Keratinocyte (primary cell): ENCODE results near the gene MIB1. TPM values are rescaled to one million over a fixed set of nuclear protein-coding genes. Genes with fewer than 3 reads are reported as not detected.

Experiments
- DNase-seq: peaks from one replicate; pipeline ENCODE4 v3.0.0-alpha.2; 2011; ENCODE audit warnings: low read depth, missing footprints, low spot score
- FAIRE-seq: peaks from 2 replicates; lab custom pipeline; 2011; peaks lifted over from hg19 to GRCh38; lab: Jason Lieb, UNC
- H2AFZ ChIP-seq: 2 replicates; pipeline ENCODE4 v1.6.0; 2012; ENCODE audit warnings: low read length, control low read depth, inconsistent platforms; ENCODE audit not compliant: control insufficient read depth
- H3K27ac ChIP-seq: 2 replicates; pipeline ENCODE4 v1.5.1; 2011; ENCODE audit warnings: low read length; ENCODE audit not compliant: control insufficient read depth, insufficient read depth
- H3K27me3 ChIP-seq: 3 replicates; pipeline ENCODE4 v1.6.0; 2011; ENCODE audit warnings: low read length; ENCODE audit not compliant: control insufficient read depth, insufficient read depth; ENCODE audit errors: extremely low read depth
- H3K36me3 ChIP-seq, 2 experiments: 2 replicates in 1 of 2; 3 replicates in 1 of 2; pipeline ENCODE4 v1.5.1; 2011; ENCODE audit warnings: low read length in 2 of 2, mild to moderate bottlenecking in 1 of 2; ENCODE audit not compliant: control insufficient read depth in 2 of 2, insufficient read depth in 2 of 2; ENCODE audit errors: extremely low read depth in 1 of 2
- H3K4me1 ChIP-seq: 3 replicates; pipeline ENCODE4 v1.5.1; 2011; ENCODE audit warnings: low read length; ENCODE audit not compliant: control insufficient read depth, insufficient read depth; ENCODE audit errors: extremely low read depth
- H3K4me2 ChIP-seq: 3 replicates; pipeline ENCODE4 v1.6.0; 2011; ENCODE audit warnings: low read depth, low read length; ENCODE audit not compliant: control insufficient read depth, insufficient read depth; ENCODE audit errors: extremely low read depth
- H3K4me3 ChIP-seq, 3 experiments: fragments of 200-600 bp in 1 of 3; sonication (generic) in 1 of 3; 2 replicates in 2 of 3; 3 replicates in 1 of 3; pipeline ENCODE4 v1.5.1; 2011 to 2016; ENCODE audit warnings: low read length in 3 of 3, mild to moderate bottlenecking in 3 of 3, control low read depth in 2 of 3, inconsistent platforms in 1 of 3, low read depth in 1 of 3, mixed read lengths in 1 of 3, mixed run types in 1 of 3, moderate library complexity in 1 of 3; ENCODE audit not compliant: control insufficient read depth in 2 of 3, insufficient read depth in 2 of 3; ENCODE audit errors: extremely low read depth in 1 of 3
- H3K79me2 ChIP-seq: 2 replicates; pipeline ENCODE4 v1.6.0; 2012; ENCODE audit warnings: low read length; ENCODE audit not compliant: control insufficient read depth, insufficient read depth
- H3K9ac ChIP-seq: 3 replicates; pipeline ENCODE4 v1.6.0; 2011; ENCODE audit warnings: low read length; ENCODE audit not compliant: control insufficient read depth, insufficient read depth; ENCODE audit errors: extremely low read depth
- H3K9me1 ChIP-seq: 3 replicates; pipeline ENCODE4 v1.6.0; 2011; ENCODE audit warnings: low read length; ENCODE audit not compliant: control insufficient read depth, insufficient read depth; ENCODE audit errors: extremely low read depth
- H3K9me3 ChIP-seq: 2 replicates; pipeline ENCODE4 v1.5.1; 2012; ENCODE audit warnings: low read depth, low read length; ENCODE audit not compliant: control insufficient read depth
- H4K20me1 ChIP-seq: 3 replicates; pipeline ENCODE4 v1.6.0; 2011; ENCODE audit warnings: low read length; ENCODE audit not compliant: control insufficient read depth, insufficient read depth; ENCODE audit errors: extremely low read depth
- EZH2 ChIP-seq: IDR thresholded peaks from one replicate; pipeline ENCODE4 v1.6.1; 2012; ENCODE audit warnings: inconsistent platforms, mild to moderate bottlenecking, low read length, moderate library complexity
- dilution Hi-C: fragments of 300-500 bp; cut with MboI; formaldehyde crosslinking; loops from one replicate; pipeline ENCODE4 v1.7.0; 2020; ENCODE audit warnings: low sequenced_read_pairs; ENCODE audit not compliant: extremely low pct_ligation_motif_present
- polyA plus RNA-seq, 5 experiments: library from polyadenylated mRNA; depleted of rRNA in 3 of 5; stranded (reverse) in 3 of 5; stranded (forward) in 1 of 5; unstranded in 1 of 5; fragments of >200 nt; gene quantifications; 1 replicate in 1 of 5; 2 replicates in 3 of 5; 3 replicates in 1 of 5; pipeline versions ENCODE4 v1.2.1 to v1.2.3, GENCODE V29; 2011 to 2012; ENCODE audit warnings: missing spikeins in 2 of 5, low read depth in 1 of 5, low replicate concordance in 1 of 5
- small RNA-seq, 3 experiments: library from RNA; depleted of rRNA; stranded (forward); fragments of <200 nt; gene quantifications; one replicate each; pipeline ENCODE3, GENCODE V24; 2012; ENCODE audit warnings: low read depth in 3 of 3, low replicate concordance in 1 of 3; ENCODE audit not compliant: insufficient read length in 3 of 3
- TF ChIP-seq, protein P1 (sequence below), 3 experiments: IDR thresholded peaks in 1 of 3; conservative IDR thresholded peaks in 1 of 3; optimal IDR thresholded peaks in 1 of 3; 2 replicates in 2 of 3; 3 replicates in 1 of 3; pipeline versions ENCODE3 to v1.5.1; 2011; ENCODE audit warnings: low read length in 3 of 3, mild to moderate bottlenecking in 3 of 3, moderate library complexity in 2 of 3, control low read depth in 1 of 3, inconsistent platforms in 1 of 3; ENCODE audit not compliant: insufficient read depth in 2 of 3; ENCODE audit errors: extremely low read depth in 1 of 3

MIB1 gene
- polyA plus RNA-seq, 1 donor (not counting 4 experiments of a cell fraction or from before 2014, with no cell fraction given), result 24.8 TPM

DNA sequence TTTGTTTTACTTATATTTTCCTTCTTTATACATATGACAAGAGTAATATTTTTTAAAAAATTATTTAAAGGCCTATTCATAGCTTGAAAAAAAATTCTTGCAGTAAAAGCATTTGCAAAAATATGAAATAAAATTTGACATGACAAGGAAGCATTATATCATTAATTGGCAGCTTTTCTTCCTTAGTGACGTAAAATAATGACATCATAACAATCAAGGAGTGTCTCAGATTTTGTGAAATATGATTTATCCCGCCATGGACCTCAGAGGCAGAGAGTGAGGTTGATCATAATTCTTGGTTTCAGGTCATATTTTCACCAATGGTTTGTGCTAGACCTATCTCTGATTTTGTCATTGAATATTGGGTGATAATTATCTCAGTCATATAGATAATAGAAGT is 176.0 kb downstream of the MIB1 start:
- H3K9me3 ChIP-seq, result no peaks in the 10 kb centered on the region
- dilution Hi-C loops, result no loop called here
- no peak for TF ChIP-seq EZH2
- TF ChIP-seq, protein P1, sequence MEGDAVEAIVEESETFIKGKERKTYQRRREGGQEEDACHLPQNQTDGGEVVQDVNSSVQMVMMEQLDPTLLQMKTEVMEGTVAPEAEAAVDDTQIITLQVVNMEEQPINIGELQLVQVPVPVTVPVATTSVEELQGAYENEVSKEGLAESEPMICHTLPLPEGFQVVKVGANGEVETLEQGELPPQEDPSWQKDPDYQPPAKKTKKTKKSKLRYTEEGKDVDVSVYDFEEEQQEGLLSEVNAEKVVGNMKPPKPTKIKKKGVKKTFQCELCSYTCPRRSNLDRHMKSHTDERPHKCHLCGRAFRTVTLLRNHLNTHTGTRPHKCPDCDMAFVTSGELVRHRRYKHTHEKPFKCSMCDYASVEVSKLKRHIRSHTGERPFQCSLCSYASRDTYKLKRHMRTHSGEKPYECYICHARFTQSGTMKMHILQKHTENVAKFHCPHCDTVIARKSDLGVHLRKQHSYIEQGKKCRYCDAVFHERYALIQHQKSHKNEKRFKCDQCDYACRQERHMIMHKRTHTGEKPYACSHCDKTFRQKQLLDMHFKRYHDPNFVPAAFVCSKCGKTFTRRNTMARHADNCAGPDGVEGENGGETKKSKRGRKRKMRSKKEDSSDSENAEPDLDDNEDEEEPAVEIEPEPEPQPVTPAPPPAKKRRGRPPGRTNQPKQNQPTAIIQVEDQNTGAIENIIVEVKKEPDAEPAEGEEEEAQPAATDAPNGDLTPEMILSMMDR (optimal IDR thresholded peaks at IDR 0.05 in 1 of 3, IDR thresholded peaks at IDR 0.05 in 1 of 3, conservative IDR thresholded peaks at IDR 0.05 in 1 of 3; ENCODE audit: extremely low read depth in 1 of 3, insufficient read depth in 2 of 3, low read length in 3 of 3), result no peak
- H3K9me1 ChIP-seq, result no peaks in the 10 kb centered on the region
- H3K9ac ChIP-seq, result no peak overlapping the region
- no peaks in the 10 kb centered on the region for H3K79me2 ChIP-seq
- H3K36me3 ChIP-seq, result no peaks in the 10 kb centered on the region
- no peaks in the 10 kb centered on the region for H3K4me1 ChIP-seq
- H2AFZ ChIP-seq, result no peak overlapping the region
- no peak for FAIRE-seq
- no peak overlapping the region for H3K27ac ChIP-seq
- no peak for DNase-seq
- no peaks in the 10 kb centered on the region for H4K20me1 ChIP-seq
- H3K4me3 ChIP-seq, result no peak overlapping the region
- H3K4me2 ChIP-seq, result no peak overlapping the region
- H3K27me3 ChIP-seq, result no peaks in the 10 kb centered on the region

DNA sequence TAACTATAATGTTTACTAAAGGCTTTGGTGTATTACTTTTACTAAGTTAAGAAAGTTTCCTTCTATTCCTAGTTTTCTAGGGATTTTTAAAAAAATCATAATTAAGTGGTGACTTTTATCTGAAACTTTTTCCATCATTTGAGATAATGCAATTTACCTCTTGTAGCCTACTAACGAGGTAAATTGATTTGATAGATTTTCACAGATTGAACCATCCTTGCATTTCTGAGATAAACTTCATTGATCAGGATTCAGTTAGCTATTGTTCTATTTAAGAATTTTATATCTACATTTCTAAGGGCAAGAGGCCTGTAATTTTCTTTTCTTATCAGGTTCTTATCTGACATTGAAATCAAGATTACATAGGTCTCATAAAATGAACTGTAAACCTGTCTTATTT is 178.1 kb downstream of the MIB1 start:
- Histone ChIP-seq H2AFZ (no peak overlapping the region), H3K36me3 (no peaks in the 10 kb centered on the region), H3K4me3 (no peak overlapping the region), H3K27ac (no peak overlapping the region), H4K20me1 (no peaks in the 10 kb centered on the region), H3K27me3 (no peaks in the 10 kb centered on the region), H3K4me2 (no peak overlapping the region), H3K9ac (no peak overlapping the region), H3K9me1 (no peaks in the 10 kb centered on the region), H3K79me2 (no peaks in the 10 kb centered on the region), H3K9me3 (no peaks in the 10 kb centered on the region), H3K4me1 (no peaks in the 10 kb centered on the region)
- DNase-seq (no peak), FAIRE-seq (no peak)
- dilution Hi-C loops, result no loop called here
- TF ChIP-seq, protein P1 (optimal IDR thresholded peaks at IDR 0.05 in 1 of 3, IDR thresholded peaks at IDR 0.05 in 1 of 3, conservative IDR thresholded peaks at IDR 0.05 in 1 of 3; ENCODE audit: extremely low read depth in 1 of 3, insufficient read depth in 2 of 3, low read length in 3 of 3), result no peak
- no peak for TF ChIP-seq EZH2

Small RNA genes within 50 kb of the gene (small RNA-seq; reads per million reads assigned to genes)
- gene AC103987.3, result 0 reads per million in 3 experiments
- 0 reads per million in 3 experiments for gene RF00019
- 0 reads per million in 3 experiments for gene RF00045
- 0 to 0.50 (median 0.07) reads per million in 3 experiments for gene RF01241
- 0 reads per million in 3 experiments for gene RN7SL233P
- gene RNU6-1038P, result 0 to 1.7 (median 0.75) reads per million in 3 experiments

Other genes starting within 250 kb of the MIB1 start
- 5.7 to 12.1 TPM (median 7.4 TPM) in 3 replicates for gene ESCO1, start 140.1 kb upstream of the MIB1 start, polyA plus RNA-seq
- 32.6 to 137 TPM (median 43.0 TPM) in 3 replicates for gene SNRPD1, start 128.5 kb upstream of the MIB1 start, polyA plus RNA-seq
- 17.2 to 31.6 TPM (median 18.1 TPM) in 3 replicates for gene ABHD3, start 36.0 kb upstream of the MIB1 start, polyA plus RNA-seq